Activated T-helper 1 cell treated with anti-CD3 and anti-CD28 coated beads, Interleukin-12 subunit alpha, Interleukin-12 subunit beta, Interleukin-2, Interleukin-4 antibody, amounts not matched to agents 30 ng/mL and 10 ng/mL and 1 ng/mL, durations not matched to agents 14 hours and 24 hours and 36 hours (primary cell): Measurements from ENCODE around the gene CUX1. TPM values are rescaled to one million over a fixed set of nuclear protein-coding genes. Genes with fewer than 3 reads are reported as not detected.
"Not testable (repeated sequence)": the region's sequence is repeated elsewhere in the genome, so short reads cannot be mapped to it uniquely, and the experiment has no call there.

ENCODE experiments used
- DNase-seq: peaks from one replicate; pipeline ENCODE4 v3.0.0; 2021; ENCODE audit warnings: low spot score
- H3K27ac Mint-ChIP-seq: one replicate; pipeline ENCODE4 v1.8.0; 2021; ENCODE audit warnings: mild to moderate bottlenecking, mixed read lengths
- H3K27me3 Mint-ChIP-seq: one replicate; pipeline ENCODE4 v1.8.0; 2022; ENCODE audit warnings: mild to moderate bottlenecking, moderate library complexity, mixed read lengths; ENCODE audit not compliant: insufficient read depth
- H3K36me3 Mint-ChIP-seq: one replicate; pipeline ENCODE4 v1.8.0; 2021; ENCODE audit warnings: low read depth, mixed read lengths
- H3K4me1 Mint-ChIP-seq: one replicate; pipeline ENCODE4 v1.8.0; 2021; ENCODE audit warnings: low read depth, mixed read lengths
- H3K4me3 Mint-ChIP-seq: one replicate; pipeline ENCODE4 v1.8.0; 2021; ENCODE audit warnings: mild to moderate bottlenecking, moderate library complexity, mixed read lengths
- H3K9me3 Mint-ChIP-seq: one replicate; pipeline ENCODE4 v1.8.0; 2021; ENCODE audit warnings: mixed read lengths
- intact Hi-C: fragments of 100-400 bp; cut with micrococcal nuclease; formaldehyde crosslinking; loops from one replicate; pipeline ENCODE4 v1.15.1; 2024
- total RNA-seq: library from RNA; stranded (reverse); gene quantifications from 2 replicates; pipeline ENCODE4 v1.2.3, GENCODE V29; 2022

CUX1 gene
- total RNA-seq, 1 donor from 2014 or later: 26.9 TPM

DNA sequence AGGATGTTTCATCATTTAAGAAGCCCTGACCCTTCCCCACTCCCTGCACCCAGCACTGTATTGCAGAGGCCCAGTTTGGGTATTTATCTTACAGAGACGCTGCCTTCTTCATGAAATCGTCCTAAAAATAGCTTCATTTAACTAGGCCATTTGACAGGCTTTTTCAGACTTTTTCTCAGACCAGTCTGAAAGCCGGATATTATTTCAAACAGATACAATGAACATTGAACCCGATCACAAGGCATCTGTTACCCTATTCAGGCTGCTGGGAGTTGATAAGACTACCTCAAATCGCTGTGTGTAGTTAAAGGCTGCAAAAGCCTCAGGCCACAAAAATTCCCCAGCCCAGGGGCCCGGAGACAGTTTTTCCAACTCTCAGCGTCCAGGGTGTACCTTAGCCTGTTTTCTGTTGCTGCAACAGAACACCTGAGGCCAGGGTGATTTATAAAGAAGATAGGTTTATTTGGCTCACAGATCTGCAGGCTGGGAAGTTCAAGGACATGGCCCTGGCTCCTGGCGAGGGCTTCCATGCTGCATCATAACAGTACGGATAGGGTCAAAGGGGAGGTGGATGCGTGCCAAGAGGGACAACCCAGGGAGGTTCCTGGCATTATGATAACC is 338.5 kb downstream of the CUX1 start:
- no peaks in the 10 kb centered on the region for H3K4me1 Mint-ChIP-seq
- H3K4me3 Mint-ChIP-seq: no peak overlapping the region
- no peaks in the 10 kb centered on the region for H3K36me3 Mint-ChIP-seq
- no peaks in the 10 kb centered on the region for H3K27me3 Mint-ChIP-seq
- intact Hi-C loops: no loop called here
- H3K27ac Mint-ChIP-seq: no peak overlapping the region
- no peak for DNase-seq
- H3K9me3 Mint-ChIP-seq: no peaks in the 10 kb centered on the region

- Mint-ChIP-seq H3K27me3 (no peaks in the 10 kb centered on the region), H3K27ac (no peak overlapping the region), H3K4me1 (no peaks in the 10 kb centered on the region), H3K36me3 (no peaks in the 10 kb centered on the region), H3K9me3 (no peaks in the 10 kb centered on the region), H3K4me3 (no peak overlapping the region)
- DNase-seq: no peak
- intact Hi-C loops: no loop called here
These were observed 339.4 kb downstream of the CUX1 start for GRCh38 chr7:102156867-102157266.

- no peaks in the 10 kb centered on the region for H3K36me3 Mint-ChIP-seq
- intact Hi-C loops: no loop called here
- no peaks in the 10 kb centered on the region for H3K9me3 Mint-ChIP-seq
- no peak for DNase-seq
- H3K4me1 Mint-ChIP-seq: no peaks in the 10 kb centered on the region
- no peaks in the 10 kb centered on the region for H3K27me3 Mint-ChIP-seq
- no peak overlapping the region for H3K27ac Mint-ChIP-seq
- no peak overlapping the region for H3K4me3 Mint-ChIP-seq
These were observed 347.7 kb downstream of the CUX1 start for GRCh38 chr7:102165136-102165535.

DNA sequence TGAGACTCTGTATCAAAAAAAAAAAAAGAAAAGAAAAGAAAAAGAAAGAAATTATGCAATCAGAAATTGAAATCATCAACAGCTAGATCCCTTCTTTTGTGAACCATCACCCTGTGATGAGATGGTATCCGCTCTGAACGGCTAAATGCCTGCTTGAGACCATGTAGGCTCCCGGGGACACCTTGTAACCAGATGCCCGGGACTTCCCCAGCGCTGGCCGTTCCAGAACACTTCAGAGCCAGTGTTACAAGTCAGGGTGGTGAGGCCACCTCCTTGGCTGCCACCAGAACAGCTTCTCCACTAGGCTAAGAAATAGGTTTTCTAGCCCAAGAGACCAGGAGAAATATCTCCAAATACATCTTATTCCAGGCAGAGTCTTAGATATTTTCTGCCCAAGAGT is 349.8 kb downstream of the CUX1 start:
- H3K36me3 Mint-ChIP-seq: no peaks in the 10 kb centered on the region
- H3K4me1 Mint-ChIP-seq: no peaks in the 10 kb centered on the region
- no peaks in the 10 kb centered on the region for H3K9me3 Mint-ChIP-seq
- no peaks in the 10 kb centered on the region for H3K27me3 Mint-ChIP-seq
- no peak overlapping the region for H3K4me3 Mint-ChIP-seq
- intact Hi-C loops: no loop called here
- no peak for DNase-seq
- H3K27ac Mint-ChIP-seq: no peak overlapping the region

DNA sequence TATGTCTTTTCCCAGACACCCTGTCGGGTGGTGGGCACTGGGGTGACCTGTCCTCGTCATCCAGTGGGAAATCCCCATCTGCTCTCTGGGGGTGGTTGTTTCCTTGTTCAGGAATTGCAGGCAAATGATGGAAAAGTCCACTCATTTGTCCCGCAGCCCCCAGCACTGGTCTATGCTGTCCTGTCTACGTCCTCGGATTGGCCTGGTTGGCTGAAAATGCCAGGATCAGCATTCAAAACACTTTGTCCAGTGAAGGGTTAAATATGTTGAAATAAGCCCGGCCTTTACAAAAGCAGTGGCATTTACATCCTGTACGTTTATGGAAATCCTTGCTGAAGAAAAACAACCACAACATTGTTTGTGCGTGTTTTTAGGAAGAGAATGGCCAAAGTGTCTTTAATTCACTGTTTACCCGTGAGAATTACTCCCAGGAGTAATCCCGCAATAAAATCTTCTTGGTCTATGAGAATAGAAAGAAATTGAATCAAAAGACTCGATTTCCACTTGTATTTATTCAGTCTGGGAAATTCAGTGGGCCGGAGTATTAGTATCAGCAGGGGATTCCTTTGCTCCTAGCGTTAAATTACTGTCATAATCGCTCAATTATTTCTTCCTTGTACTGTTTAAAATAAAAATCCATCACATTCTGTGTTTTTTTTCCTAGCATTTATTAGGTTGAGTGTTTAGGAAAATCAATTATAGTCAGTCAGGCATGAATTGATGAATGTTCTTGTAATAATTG is 352.4 kb downstream of the CUX1 start:
- Mint-ChIP-seq H3K36me3 (no peaks in the 10 kb centered on the region), H3K4me1 (no peaks in the 10 kb centered on the region), H3K27ac (no peak overlapping the region), H3K9me3 (no peaks in the 10 kb centered on the region), H3K27me3 (no peaks in the 10 kb centered on the region), H3K4me3 (no peak overlapping the region)
- intact Hi-C loops: no loop called here
- no peak for DNase-seq

GRCh38 chr7:102170393-102170970 is 353.1 kb downstream of the CUX1 start:
- intact Hi-C loops: no loop called here
- Mint-ChIP-seq H3K27me3 (no peaks in the 10 kb centered on the region), H3K36me3 (no peaks in the 10 kb centered on the region), H3K9me3 (no peaks in the 10 kb centered on the region), H3K4me1 (no peaks in the 10 kb centered on the region), H3K4me3 (no peak overlapping the region), H3K27ac (no peak overlapping the region)
- no peak for DNase-seq

DNA sequence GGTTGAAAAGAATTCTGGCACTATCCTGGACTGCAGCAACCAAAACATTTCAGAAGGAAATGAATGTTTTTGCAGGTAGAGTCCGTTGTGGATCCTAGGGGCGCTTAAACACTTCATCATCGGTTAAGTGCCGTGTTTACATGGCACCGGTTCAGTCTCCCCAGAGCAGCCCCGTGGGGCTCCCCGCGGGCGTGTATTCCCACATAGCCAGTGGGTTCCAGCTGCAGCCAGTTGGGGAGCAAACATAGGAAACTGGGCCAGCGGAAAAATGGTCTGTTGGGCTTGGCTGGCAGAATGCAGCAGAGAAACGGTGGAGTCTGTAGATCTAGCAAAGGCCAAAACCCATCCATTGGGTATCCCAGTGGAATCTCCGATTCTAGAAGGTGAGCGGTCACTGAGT is 356.2 kb downstream of the CUX1 start:
- Mint-ChIP-seq H3K4me3 (no peak overlapping the region), H3K4me1 (no peaks in the 10 kb centered on the region), H3K27ac (no peak overlapping the region), H3K36me3 (no peaks in the 10 kb centered on the region), H3K27me3 (no peaks in the 10 kb centered on the region), H3K9me3 (no peaks in the 10 kb centered on the region)
- no peak for DNase-seq
- intact Hi-C loops: no loop called here

DNA sequence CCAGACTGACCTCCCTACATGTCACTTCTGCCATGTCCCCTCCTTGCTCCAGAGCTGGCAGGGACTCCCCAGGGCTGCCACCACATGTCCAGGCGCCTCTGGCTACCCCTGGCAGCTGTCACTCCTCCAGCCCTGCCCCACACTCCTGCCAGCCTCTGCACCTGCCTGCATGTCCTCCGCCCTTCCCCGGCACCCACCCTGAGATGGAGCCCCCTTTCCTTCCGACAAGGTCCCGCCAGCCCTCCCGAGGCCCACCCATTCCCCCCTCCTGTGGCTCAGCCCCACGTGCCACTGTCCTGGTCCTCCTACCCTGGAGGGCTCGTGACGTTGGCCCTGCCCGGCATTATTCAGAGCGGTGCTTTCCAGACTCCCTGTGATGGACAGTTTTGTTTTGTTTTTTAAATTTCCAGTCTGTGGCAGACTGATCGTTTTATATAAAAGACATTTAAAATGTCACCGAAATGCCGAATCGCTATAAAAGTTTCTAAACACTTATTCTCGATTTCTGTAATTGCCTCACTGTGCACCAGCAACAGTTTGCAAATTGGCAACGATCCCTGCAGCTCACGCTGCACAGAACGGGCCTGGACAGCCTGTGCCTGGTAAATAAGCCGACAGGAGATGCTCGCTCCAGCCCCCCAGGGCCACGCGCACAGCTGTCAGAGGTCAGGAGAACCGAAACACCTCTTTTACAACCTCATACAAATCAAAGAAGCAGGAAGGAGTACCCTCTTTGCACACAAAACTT is 358.2 kb downstream of the CUX1 start:
- DNase-seq: no peak
- Mint-ChIP-seq H3K4me1 (no peaks in the 10 kb centered on the region), H3K4me3 (no peak overlapping the region), H3K36me3 (no peaks in the 10 kb centered on the region), H3K27me3 (no peaks in the 10 kb centered on the region), H3K9me3 (no peaks in the 10 kb centered on the region), H3K27ac (no peak overlapping the region)
- intact Hi-C loops: no loop called here

GRCh38 chr7:102178410-102178809 is 361.0 kb downstream of the CUX1 start:
- Mint-ChIP-seq H3K4me3 (no peak overlapping the region), H3K36me3 (peaks cover 2% of the 10 kb centered on the region), H3K27ac (no peak overlapping the region), H3K27me3 (no peaks in the 10 kb centered on the region), H3K9me3 (no peaks in the 10 kb centered on the region), H3K4me1 (no peaks in the 10 kb centered on the region)
- DNase-seq: no peak
- intact Hi-C loops: no loop called here

- Mint-ChIP-seq H3K27me3 (no peaks in the 10 kb centered on the region), H3K36me3 (peaks cover 2% of the 10 kb centered on the region), H3K4me3 (no peak overlapping the region), H3K9me3 (no peaks in the 10 kb centered on the region), H3K4me1 (no peaks in the 10 kb centered on the region), H3K27ac (no peak overlapping the region)
- intact Hi-C loops: no loop called here
- no peak for DNase-seq
These were observed 363.3 kb downstream of the CUX1 start for GRCh38 chr7:102180727-102181126.

- no peak for DNase-seq
- Mint-ChIP-seq H3K4me3 (no peak overlapping the region), H3K9me3 (no peaks in the 10 kb centered on the region), H3K27ac (no peak overlapping the region), H3K4me1 (no peaks in the 10 kb centered on the region), H3K36me3 (peaks cover 2% of the 10 kb centered on the region), H3K27me3 (no peaks in the 10 kb centered on the region)
- intact Hi-C loops: no loop called here
These were observed 364.1 kb downstream of the CUX1 start for GRCh38 chr7:102181517-102181916.

DNA sequence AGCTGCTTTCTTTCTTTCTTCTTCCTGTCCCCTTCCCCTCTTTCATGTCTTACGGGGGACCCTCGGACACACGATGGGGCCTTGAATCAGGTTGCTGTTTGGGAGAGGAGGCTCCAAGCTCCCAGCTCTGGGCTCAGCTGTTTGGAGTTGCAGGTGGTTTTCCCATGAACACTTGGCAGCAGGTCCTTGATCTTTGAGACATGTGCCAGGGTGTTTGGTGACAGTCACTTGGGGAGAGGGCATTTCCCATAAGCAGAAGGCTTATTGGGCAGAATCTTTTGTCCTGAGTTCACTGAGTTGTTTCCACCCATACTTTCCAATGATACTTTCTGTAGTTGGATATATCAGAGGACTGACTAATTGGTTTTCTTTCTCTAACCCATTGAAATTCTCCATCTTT is 364.6 kb downstream of the CUX1 start:
- peaks cover 2% of the 10 kb centered on the region for H3K36me3 Mint-ChIP-seq
- intact Hi-C loops: no loop called here
- no peak overlapping the region for H3K27ac Mint-ChIP-seq
- DNase-seq: no peak
- H3K9me3 Mint-ChIP-seq: no peaks in the 10 kb centered on the region
- no peaks in the 10 kb centered on the region for H3K4me1 Mint-ChIP-seq
- H3K27me3 Mint-ChIP-seq: no peaks in the 10 kb centered on the region
- no peak overlapping the region for H3K4me3 Mint-ChIP-seq

GRCh38 chr7:102183848-102184247 is 366.4 kb downstream of the CUX1 start:
- DNase-seq, H3K27ac Mint-ChIP-seq, H3K27me3 Mint-ChIP-seq, H3K4me3 Mint-ChIP-seq, H3K4me1 Mint-ChIP-seq, intact Hi-C loops, H3K36me3 Mint-ChIP-seq, H3K9me3 Mint-ChIP-seq: not testable (repeated sequence)
